Measurements from ENCODE around the gene MYO3B. TPM values are rescaled to one million over a fixed set of nuclear protein-coding genes. Genes with fewer than 3 reads are reported as not detected.
"Not testable (repeated sequence)": the region's sequence is repeated elsewhere in the genome, so short reads cannot be mapped to it uniquely, and the experiment has no call there.

MYO3B gene
- total RNA-seq, 1 donor from 2014 or later = 0.05 TPM

DNA sequence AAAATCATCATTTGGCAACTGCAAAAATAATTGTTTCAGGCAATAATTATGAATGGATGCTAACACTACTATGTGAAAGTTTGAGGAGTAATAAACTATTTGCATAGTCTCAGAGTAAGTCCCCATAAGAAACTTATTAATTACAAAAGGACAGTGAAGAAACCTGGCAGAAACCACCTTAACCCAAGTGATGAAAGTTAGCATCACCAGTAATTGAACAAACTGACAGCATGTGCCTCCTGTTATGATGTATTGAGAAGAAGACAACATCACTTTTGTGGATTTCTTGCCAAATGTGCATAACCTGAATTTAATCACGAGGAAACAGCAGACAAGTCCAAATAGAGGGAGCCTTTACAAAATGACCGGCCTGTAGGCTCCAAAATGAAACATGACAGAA is 353.9 kb downstream of the MYO3B start:
- Histone ChIP-seq H3K9me3 (replicated peaks) (no peaks in the 10 kb centered on the region), H3K27me3 (ENCODE audit: low read depth) (no peaks in the 10 kb centered on the region), H3K36me3 (no peaks in the 10 kb centered on the region), H3K27ac (replicated peaks) (no peak overlapping the region), H3K4me3 (no peak overlapping the region), H3K4me1 (peaks cover 22% of the 10 kb centered on the region)
- DNase-seq = no peak
- TF ChIP-seq, protein P1, sequence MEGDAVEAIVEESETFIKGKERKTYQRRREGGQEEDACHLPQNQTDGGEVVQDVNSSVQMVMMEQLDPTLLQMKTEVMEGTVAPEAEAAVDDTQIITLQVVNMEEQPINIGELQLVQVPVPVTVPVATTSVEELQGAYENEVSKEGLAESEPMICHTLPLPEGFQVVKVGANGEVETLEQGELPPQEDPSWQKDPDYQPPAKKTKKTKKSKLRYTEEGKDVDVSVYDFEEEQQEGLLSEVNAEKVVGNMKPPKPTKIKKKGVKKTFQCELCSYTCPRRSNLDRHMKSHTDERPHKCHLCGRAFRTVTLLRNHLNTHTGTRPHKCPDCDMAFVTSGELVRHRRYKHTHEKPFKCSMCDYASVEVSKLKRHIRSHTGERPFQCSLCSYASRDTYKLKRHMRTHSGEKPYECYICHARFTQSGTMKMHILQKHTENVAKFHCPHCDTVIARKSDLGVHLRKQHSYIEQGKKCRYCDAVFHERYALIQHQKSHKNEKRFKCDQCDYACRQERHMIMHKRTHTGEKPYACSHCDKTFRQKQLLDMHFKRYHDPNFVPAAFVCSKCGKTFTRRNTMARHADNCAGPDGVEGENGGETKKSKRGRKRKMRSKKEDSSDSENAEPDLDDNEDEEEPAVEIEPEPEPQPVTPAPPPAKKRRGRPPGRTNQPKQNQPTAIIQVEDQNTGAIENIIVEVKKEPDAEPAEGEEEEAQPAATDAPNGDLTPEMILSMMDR (IDR thresholded peaks at IDR 0.05; ENCODE audit: borderline replicate concordance) = no peak
- intact Hi-C loops (cut with micrococcal nuclease) = no loop called here

DNA sequence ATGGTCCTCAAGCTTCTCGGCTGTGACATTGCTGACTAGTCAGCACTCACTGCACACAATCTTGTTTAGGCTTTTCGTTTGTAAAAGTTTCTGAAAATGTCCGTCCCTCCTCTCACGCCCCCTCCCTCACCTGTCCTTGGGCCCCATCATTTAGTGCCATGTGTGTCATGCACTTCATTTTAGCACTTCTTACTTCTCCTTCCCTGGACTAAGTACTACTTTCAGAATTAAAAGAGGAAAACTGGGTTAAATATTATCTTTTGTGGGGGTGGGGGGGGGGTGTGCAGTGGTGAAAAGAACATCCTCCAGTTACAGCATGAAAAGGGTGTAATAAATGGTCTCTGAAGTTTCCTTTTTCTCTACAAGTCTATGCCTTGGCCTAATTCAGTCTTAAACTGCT is 355.2 kb downstream of the MYO3B start:
- intact Hi-C loops (cut with micrococcal nuclease) = no loop called here
- Histone ChIP-seq H3K9me3 (replicated peaks) (no peaks in the 10 kb centered on the region), H3K4me3 (no peak overlapping the region), H3K27me3 (ENCODE audit: low read depth) (no peaks in the 10 kb centered on the region), H3K36me3 (no peaks in the 10 kb centered on the region), H3K4me1 (peaks cover 22% of the 10 kb centered on the region), H3K27ac (replicated peaks) (no peak overlapping the region)
- TF ChIP-seq, protein P1 (IDR thresholded peaks at IDR 0.05; ENCODE audit: borderline replicate concordance) = no peak
- DNase-seq = no peak

DNA sequence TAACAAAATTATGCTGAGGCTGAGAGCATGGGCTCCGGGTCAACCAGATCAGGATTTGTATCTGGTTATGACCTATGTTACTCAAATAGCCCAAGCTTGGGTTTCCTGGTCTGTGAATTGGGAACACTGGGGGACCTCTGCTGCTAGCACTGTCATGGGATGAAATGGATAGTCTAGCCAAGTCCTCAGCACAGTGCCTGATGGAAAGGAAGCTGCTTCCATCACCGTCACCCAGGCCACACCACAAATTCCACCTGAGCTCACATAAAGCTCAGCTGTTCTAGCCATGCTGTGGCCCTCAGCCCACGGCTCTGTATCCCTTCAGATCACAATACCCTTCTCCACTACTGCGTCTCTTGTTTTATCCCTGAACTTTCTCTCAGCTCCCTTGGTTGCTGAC is 357.6 kb downstream of the MYO3B start:
- no peak for DNase-seq
- Histone ChIP-seq H3K9me3 (replicated peaks) (no peaks in the 10 kb centered on the region), H3K4me1 (peaks cover 6% of the 10 kb centered on the region), H3K27me3 (ENCODE audit: low read depth) (peaks cover 1% of the 10 kb centered on the region), H3K4me3 (no peak overlapping the region), H3K36me3 (no peaks in the 10 kb centered on the region), H3K27ac (replicated peaks) (no peak overlapping the region)
- intact Hi-C loops (cut with micrococcal nuclease) = no loop called here
- TF ChIP-seq, protein P1 (IDR thresholded peaks at IDR 0.05; ENCODE audit: borderline replicate concordance) = no peak

DNA sequence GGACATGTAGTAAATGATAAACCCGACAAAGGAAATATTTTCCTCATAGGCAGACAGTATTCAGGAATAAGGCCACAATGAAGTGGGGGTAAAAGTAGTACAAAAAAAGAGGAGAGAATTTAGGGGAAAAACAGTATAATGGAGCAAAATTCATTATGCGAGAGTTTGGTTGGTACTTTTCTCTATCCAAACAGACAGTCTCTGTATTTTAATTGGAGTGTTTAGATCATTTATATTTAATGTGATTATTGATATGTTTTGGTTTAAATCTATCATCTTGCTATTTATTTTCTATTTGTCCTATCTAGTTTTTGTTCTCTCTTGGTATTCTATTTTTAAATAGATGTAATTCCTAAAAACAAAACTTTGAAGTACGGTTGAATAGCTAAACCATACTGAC is 366.9 kb downstream of the MYO3B start:
- Histone ChIP-seq H3K9me3 (replicated peaks) (peaks cover 24% of the 10 kb centered on the region), H3K27ac (replicated peaks) (no peak overlapping the region), H3K27me3 (ENCODE audit: low read depth) (peaks cover 7% of the 10 kb centered on the region), H3K4me3 (no peak overlapping the region), H3K4me1 (no peaks in the 10 kb centered on the region), H3K36me3 (no peaks in the 10 kb centered on the region)
- DNase-seq = no peak
- intact Hi-C loops (cut with micrococcal nuclease) = no loop called here
- TF ChIP-seq, protein P1 (IDR thresholded peaks at IDR 0.05; ENCODE audit: borderline replicate concordance) = no peak

DNA sequence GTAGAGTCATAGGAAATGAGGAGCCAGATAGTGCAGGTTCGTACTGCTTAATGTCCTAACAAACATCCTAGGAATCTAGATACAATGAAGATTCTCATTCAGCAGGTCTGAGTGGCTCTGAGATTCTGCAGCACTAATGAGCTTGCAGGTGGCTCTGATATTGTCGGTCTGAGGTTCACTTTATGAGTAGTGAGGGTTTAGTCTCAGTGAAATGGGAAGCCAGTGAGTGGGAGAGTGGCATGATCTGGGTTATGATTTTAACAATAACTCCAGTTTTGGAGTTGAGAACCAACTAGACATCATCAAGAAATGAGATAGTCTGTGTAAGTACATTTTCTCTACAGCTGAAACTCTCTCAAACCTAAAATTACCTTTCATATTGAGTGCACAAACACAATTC is 370.4 kb downstream of the MYO3B start:
- peaks cover 42% of the 10 kb centered on the region for H3K9me3 ChIP-seq (replicated peaks)
- no peaks in the 10 kb centered on the region for H3K27me3 ChIP-seq (ENCODE audit: low read depth)
- no peaks in the 10 kb centered on the region for H3K36me3 ChIP-seq
- intact Hi-C loops (cut with micrococcal nuclease) = no loop called here
- no peak overlapping the region for H3K27ac ChIP-seq (replicated peaks)
- no peak overlapping the region for H3K4me3 ChIP-seq
- DNase-seq = no peak
- TF ChIP-seq, protein P1 (IDR thresholded peaks at IDR 0.05; ENCODE audit: borderline replicate concordance) = no peak
- no peaks in the 10 kb centered on the region for H3K4me1 ChIP-seq

DNA sequence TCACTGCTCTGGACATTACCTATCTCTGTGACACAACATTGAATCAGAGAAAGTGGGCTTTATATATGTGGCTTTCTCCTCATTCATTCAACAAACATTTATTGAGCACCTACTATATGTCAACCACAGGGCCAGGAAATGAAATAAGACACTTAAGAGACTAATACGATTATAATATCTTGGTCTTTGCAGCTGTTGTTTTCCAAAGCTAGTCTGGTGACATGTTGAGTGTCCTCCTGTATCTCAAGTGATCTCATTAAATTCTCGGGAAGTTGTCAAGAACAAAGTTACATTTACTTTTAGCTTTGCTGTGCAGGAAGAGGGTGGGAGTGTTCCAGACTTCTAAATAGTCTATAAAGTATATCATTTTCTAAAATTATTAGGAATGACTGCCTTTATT is 372.6 kb downstream of the MYO3B start:
- TF ChIP-seq, protein P1 (IDR thresholded peaks at IDR 0.05; ENCODE audit: borderline replicate concordance) = no peak
- DNase-seq = no peak
- Histone ChIP-seq H3K36me3 (no peaks in the 10 kb centered on the region), H3K9me3 (replicated peaks) (peaks cover 23% of the 10 kb centered on the region), H3K4me1 (peaks cover 5% of the 10 kb centered on the region), H3K4me3 (no peak overlapping the region), H3K27ac (replicated peaks) (no peak overlapping the region), H3K27me3 (ENCODE audit: low read depth) (no peaks in the 10 kb centered on the region)
- intact Hi-C loops (cut with micrococcal nuclease) = no loop called here

DNA sequence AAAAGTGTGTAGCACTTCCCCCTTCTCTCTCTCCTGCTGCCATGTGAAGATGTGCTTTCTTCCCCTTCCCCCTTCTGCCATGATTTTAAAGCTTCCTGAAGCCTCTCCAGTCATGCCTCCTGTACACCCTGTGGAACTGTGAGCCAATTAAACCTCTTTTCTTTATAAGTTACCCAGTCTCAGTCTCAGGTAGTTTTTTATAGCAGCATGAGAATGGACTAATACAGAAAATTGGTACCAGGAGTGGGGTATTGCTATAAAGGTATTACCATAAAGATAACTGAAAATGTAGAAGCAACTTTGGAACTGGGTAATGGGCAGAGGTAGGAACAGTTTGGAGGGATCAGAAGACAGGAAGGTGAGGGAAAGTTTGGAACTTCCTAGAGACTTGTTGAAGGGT is 374.0 kb downstream of the MYO3B start:
- H3K36me3 ChIP-seq; H3K27me3 ChIP-seq (ENCODE audit: low read depth); H3K4me1 ChIP-seq; intact Hi-C loops (cut with micrococcal nuclease); H3K4me3 ChIP-seq; DNase-seq; H3K27ac ChIP-seq (replicated peaks): not testable (repeated sequence)
- peaks cover 18% of the 10 kb centered on the region for H3K9me3 ChIP-seq (replicated peaks)
